Endothelial cell of umbilical vein (primary cell): Measurements from ENCODE around the gene FBXO24.

ENCODE experiments used
- EZH2 ChIP-seq: IDR thresholded peaks from 2 replicates; pipeline ENCODE4 v1.6.1; 2012; ENCODE audit warnings: borderline replicate concordance, low read depth, mild to moderate bottlenecking, moderate library complexity, low read length, inconsistent platforms; ENCODE audit not compliant: severe bottlenecking
- TF ChIP-seq, protein P1 (sequence below), 2 donors: IDR thresholded peaks; 1 replicate in 1 of 2; 2 replicates in 1 of 2; pipeline ENCODE4 v1.5.1; 2011; ENCODE audit warnings: low read length in 2 of 2, mild to moderate bottlenecking in 2 of 2, moderate library complexity in 2 of 2, control low read depth in 1 of 2, inconsistent platforms in 1 of 2, low read depth in 1 of 2; ENCODE audit not compliant: insufficient read depth in 1 of 2; ENCODE audit errors: extremely low read depth in 1 of 2

DNA sequence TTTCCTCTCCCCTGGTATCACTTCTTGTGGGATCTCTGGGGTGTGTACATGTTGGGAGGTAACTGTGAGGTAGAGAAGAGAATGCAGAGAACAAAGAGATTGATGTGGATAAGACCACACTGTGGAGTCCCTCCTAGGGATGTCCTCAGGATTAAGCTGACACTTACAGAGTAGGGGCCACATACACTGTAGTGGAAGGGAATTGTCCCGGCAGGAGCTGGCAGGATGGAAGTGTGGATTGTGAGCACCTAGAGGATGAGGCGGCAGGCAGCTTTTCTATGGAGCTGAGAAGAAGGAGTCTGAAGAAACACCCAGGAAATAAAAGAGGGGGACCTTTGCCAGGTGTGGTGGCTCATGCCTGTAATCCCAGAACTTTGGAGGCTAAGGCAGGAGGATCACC, 33.6 kb upstream of the FBXO24 start:
- TF ChIP-seq, protein P1, sequence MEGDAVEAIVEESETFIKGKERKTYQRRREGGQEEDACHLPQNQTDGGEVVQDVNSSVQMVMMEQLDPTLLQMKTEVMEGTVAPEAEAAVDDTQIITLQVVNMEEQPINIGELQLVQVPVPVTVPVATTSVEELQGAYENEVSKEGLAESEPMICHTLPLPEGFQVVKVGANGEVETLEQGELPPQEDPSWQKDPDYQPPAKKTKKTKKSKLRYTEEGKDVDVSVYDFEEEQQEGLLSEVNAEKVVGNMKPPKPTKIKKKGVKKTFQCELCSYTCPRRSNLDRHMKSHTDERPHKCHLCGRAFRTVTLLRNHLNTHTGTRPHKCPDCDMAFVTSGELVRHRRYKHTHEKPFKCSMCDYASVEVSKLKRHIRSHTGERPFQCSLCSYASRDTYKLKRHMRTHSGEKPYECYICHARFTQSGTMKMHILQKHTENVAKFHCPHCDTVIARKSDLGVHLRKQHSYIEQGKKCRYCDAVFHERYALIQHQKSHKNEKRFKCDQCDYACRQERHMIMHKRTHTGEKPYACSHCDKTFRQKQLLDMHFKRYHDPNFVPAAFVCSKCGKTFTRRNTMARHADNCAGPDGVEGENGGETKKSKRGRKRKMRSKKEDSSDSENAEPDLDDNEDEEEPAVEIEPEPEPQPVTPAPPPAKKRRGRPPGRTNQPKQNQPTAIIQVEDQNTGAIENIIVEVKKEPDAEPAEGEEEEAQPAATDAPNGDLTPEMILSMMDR (IDR thresholded peaks at IDR 0.05; ENCODE audit: extremely low read depth in 1 of 2, insufficient read depth in 1 of 2, low read depth in 1 of 2, low read length in 2 of 2) = no peak
- TF ChIP-seq EZH2 = no peak
